MV-4-11 (cell line): ENCODE measurements around the gene SMPDL3A.
A peak's percentile ranks its signal among the peaks of the same experiment; 100 is the strongest.

ENCODE experiments used
- DNase-seq: peaks from one replicate; lab custom pipeline; 2025; lab: John Stamatoyannopoulos, UW

The SMPDL3A gene

GRCh38 chr6:122853259-122853995 is 64.4 kb downstream of the SMPDL3A start:
- peak; percentile 90 for DNase-seq
